OCI-LY1 (cell line): Measurements from ENCODE around the gene GALNT17.

Experiments used
- H2AFZ ChIP-seq: fragments of 200-600 bp; sonication (generic), shearing (Covaris generic); 2 replicates; pipeline ENCODE4 v1.6.0; 2014; ENCODE audit warnings: antibody characterized with exemption, mild to moderate bottlenecking, low read length
- H3F3A ChIP-seq: fragments of 200-600 bp; sonication (generic), shearing (Covaris generic); 2 replicates; pipeline ENCODE4 v1.6.0; 2014; ENCODE audit warnings: mild to moderate bottlenecking, antibody characterized with exemption, low read length, moderate library complexity; ENCODE audit not compliant: insufficient read depth
- H3K27ac ChIP-seq: fragments of 200-600 bp; sonication (generic); 2 replicates; pipeline ENCODE4 v1.5.1; 2014; ENCODE audit warnings: low read length, mixed run types, mild to moderate bottlenecking, low read depth; ENCODE audit not compliant: poor library complexity, severe bottlenecking
- H3K27me3 ChIP-seq: fragments of 200-600 bp; sonication (generic); 2 replicates; pipeline ENCODE4 v1.6.0; 2014; ENCODE audit warnings: antibody characterized with exemption, mild to moderate bottlenecking, low read length, moderate library complexity; ENCODE audit not compliant: insufficient read depth
- H3K36me3 ChIP-seq: fragments of 200-600 bp; sonication (generic); 2 replicates; pipeline ENCODE4 v1.6.1; 2014; ENCODE audit warnings: mild to moderate bottlenecking, antibody characterized with exemption, low read length, moderate library complexity, mixed read lengths; ENCODE audit not compliant: insufficient read depth
- H3K4me1 ChIP-seq: fragments of 200-600 bp; sonication (generic); 2 replicates; pipeline ENCODE4 v1.5.1; 2014; ENCODE audit warnings: mild to moderate bottlenecking, low read length, moderate library complexity; ENCODE audit not compliant: insufficient read depth, severe bottlenecking
- H3K4me2 ChIP-seq: fragments of 200-600 bp; sonication (generic), shearing (Covaris generic); 2 replicates; pipeline ENCODE4 v1.6.1; 2014; ENCODE audit warnings: low read length
- H3K4me3 ChIP-seq: fragments of 200-600 bp; sonication (generic); 2 replicates; pipeline ENCODE4 v1.5.1; 2014; ENCODE audit warnings: low read length, low read depth, mild to moderate bottlenecking, mixed read lengths; ENCODE audit not compliant: poor library complexity, severe bottlenecking
- H3K79me2 ChIP-seq: fragments of 200-600 bp; shearing (Covaris generic); 2 replicates; pipeline ENCODE4 v1.6.1; 2016; ENCODE audit warnings: mixed run types, low read length, mixed read lengths; ENCODE audit not compliant: insufficient read depth
- H3K9ac ChIP-seq: fragments of 200-600 bp; sonication (generic), shearing (Covaris generic); 2 replicates; pipeline ENCODE4 v1.6.1; 2014; ENCODE audit warnings: mild to moderate bottlenecking, low read length, mixed read lengths
- H3K9me2 ChIP-seq: fragments of 200-600 bp; sonication (generic), shearing (Covaris generic); 2 replicates; pipeline ENCODE4 v1.6.1; 2014; ENCODE audit warnings: low read depth, mild to moderate bottlenecking, low read length, mixed read lengths
- H3K9me3 ChIP-seq: fragments of 200-600 bp; shearing (Covaris generic); 2 replicates; pipeline ENCODE4 v1.6.1; 2014; ENCODE audit warnings: low read length, mixed read lengths
- H4K20me1 ChIP-seq: fragments of 200-600 bp; sonication (generic), shearing (Covaris generic); 2 replicates; pipeline ENCODE4 v1.6.0; 2016; ENCODE audit warnings: mild to moderate bottlenecking, low read length; ENCODE audit not compliant: insufficient read depth
- CTCF ChIP-seq: fragments of 200-600 bp; sonication (generic), shearing (Covaris generic); IDR thresholded peaks from 2 replicates; pipeline ENCODE4 v1.5.1; 2017; ENCODE audit warnings: mild to moderate bottlenecking, antibody characterized with exemption, low read length, moderate library complexity, mixed read lengths
- EZH2 ChIP-seq: fragments of 200-600 bp; sonication (generic), shearing (Covaris generic); IDR thresholded peaks from 2 replicates; pipeline ENCODE4 v1.8.0; 2017; ENCODE audit warnings: borderline replicate concordance, mixed run types, mild to moderate bottlenecking, antibody characterized with exemption, low read length, moderate library complexity, mixed read lengths

The GALNT17 gene

GRCh38 chr7:71272509-71273490 lies 140.9 kb downstream of the GALNT17 start:
- Histone ChIP-seq H3K9ac (no peak overlapping the region), H3K27me3 (no peaks in the 10 kb centered on the region; the same call in 1 of the 2 replicates), H3K4me3 (no peak overlapping the region), H3K4me2 (no peak overlapping the region), H3K79me2 (no peaks in the 10 kb centered on the region), H2AFZ (no peak overlapping the region), H3F3A (no peaks in the 10 kb centered on the region), H3K27ac (no peak overlapping the region), H4K20me1 (no peaks in the 10 kb centered on the region), H3K9me3 (no peaks in the 10 kb centered on the region), H3K9me2 (no peaks in the 10 kb centered on the region), H3K36me3 (no peaks in the 10 kb centered on the region), H3K4me1 (no peaks in the 10 kb centered on the region)
- TF ChIP-seq CTCF (no peak), EZH2 (no peak)

- TF ChIP-seq CTCF, result no peak
- TF ChIP-seq EZH2, result no peak
- no peak overlapping the region for H3K4me3 ChIP-seq
These were observed 146.3 kb downstream of the GALNT17 start for GRCh38 chr7:71278257-71278656.

GRCh38 chr7:71281261-71281660 lies 149.3 kb downstream of the GALNT17 start:
- TF ChIP-seq CTCF (no peak), EZH2 (no peak)
- no peaks in the 10 kb centered on the region for H3F3A ChIP-seq
- no peak overlapping the region for H2AFZ ChIP-seq
- H3K36me3 ChIP-seq, result no peaks in the 10 kb centered on the region
- 0 out of 2 replicates have a peak, but pooled peaks cover 3% of the 10 kb centered on the region for H3K27me3 ChIP-seq
- no peaks in the 10 kb centered on the region for H3K9me2 ChIP-seq
- no peak overlapping the region for H3K4me3 ChIP-seq
- no peaks in the 10 kb centered on the region for H4K20me1 ChIP-seq
- no peaks in the 10 kb centered on the region for H3K9me3 ChIP-seq
- no peak overlapping the region for H3K27ac ChIP-seq
- no peaks in the 10 kb centered on the region for H3K79me2 ChIP-seq
- H3K4me1 ChIP-seq, result no peaks in the 10 kb centered on the region
- H3K4me2 ChIP-seq, result no peak overlapping the region
- H3K9ac ChIP-seq, result no peak overlapping the region

More at GRCh38 chr7:71278257-71278656, 146.3 kb downstream of the GALNT17 start:
- no peaks in the 10 kb centered on the region for H3K9me2 ChIP-seq
- H3K27ac ChIP-seq, result no peak overlapping the region
- no peak overlapping the region for H3K4me2 ChIP-seq
- no peaks in the 10 kb centered on the region for H4K20me1 ChIP-seq
- H3K79me2 ChIP-seq, result no peaks in the 10 kb centered on the region
- H3K9me3 ChIP-seq, result no peaks in the 10 kb centered on the region
- no peaks in the 10 kb centered on the region for H3F3A ChIP-seq
- no peaks in the 10 kb centered on the region for H3K4me1 ChIP-seq
- H3K36me3 ChIP-seq, result no peaks in the 10 kb centered on the region
- H3K27me3 ChIP-seq, result no peaks in the 10 kb centered on the region; the same call in 1 of the 2 replicates
- no peak overlapping the region for H3K9ac ChIP-seq
- H2AFZ ChIP-seq, result no peak overlapping the region
